ENCODE results near the gene BACH2. TPM values are rescaled to one million over a fixed set of nuclear protein-coding genes. Genes with fewer than 3 reads are reported as not detected.

BACH2 gene
- total RNA-seq, 1 donor from 2014 or later: 34.1 TPM

DNA sequence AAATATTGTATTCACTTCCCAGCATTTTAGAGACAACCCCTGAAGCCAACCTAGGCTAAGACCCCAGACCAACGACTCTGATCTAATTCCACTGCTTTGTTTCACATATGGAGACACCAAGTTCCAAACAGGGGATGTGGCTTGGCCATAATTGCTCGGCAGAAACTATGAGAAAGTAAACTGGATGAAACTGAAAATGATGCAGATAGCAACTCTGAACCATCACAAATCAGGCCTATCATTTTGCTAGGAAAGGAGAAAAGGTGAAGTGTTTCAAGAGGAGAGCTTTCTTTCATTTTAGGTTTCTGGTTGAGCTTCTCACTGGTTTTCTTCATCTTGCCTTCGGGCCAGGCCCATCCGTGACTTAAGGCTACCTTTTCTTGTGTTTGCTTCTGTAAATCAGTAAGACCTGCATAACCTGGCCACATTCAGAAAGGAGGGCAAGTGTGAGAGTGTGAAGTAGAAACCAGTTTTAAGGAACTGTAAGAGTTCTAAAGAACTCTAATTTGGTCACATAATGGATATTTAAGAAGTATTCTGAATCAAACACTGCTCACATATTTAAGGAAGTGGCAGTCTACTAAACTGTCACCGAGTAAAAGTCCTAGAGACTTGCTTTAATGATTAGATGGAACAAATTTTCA is 105.8 kb downstream of the BACH2 start:
- TF ChIP-seq, protein P1, sequence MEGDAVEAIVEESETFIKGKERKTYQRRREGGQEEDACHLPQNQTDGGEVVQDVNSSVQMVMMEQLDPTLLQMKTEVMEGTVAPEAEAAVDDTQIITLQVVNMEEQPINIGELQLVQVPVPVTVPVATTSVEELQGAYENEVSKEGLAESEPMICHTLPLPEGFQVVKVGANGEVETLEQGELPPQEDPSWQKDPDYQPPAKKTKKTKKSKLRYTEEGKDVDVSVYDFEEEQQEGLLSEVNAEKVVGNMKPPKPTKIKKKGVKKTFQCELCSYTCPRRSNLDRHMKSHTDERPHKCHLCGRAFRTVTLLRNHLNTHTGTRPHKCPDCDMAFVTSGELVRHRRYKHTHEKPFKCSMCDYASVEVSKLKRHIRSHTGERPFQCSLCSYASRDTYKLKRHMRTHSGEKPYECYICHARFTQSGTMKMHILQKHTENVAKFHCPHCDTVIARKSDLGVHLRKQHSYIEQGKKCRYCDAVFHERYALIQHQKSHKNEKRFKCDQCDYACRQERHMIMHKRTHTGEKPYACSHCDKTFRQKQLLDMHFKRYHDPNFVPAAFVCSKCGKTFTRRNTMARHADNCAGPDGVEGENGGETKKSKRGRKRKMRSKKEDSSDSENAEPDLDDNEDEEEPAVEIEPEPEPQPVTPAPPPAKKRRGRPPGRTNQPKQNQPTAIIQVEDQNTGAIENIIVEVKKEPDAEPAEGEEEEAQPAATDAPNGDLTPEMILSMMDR (IDR thresholded peaks at IDR 0.05; ENCODE audit: unreplicated experiment): no peak
- no peak overlapping the region for H3K4me3 Mint-ChIP-seq
- H3K4me1 Mint-ChIP-seq: peaks cover 67% of the 10 kb centered on the region
- no peaks in the 10 kb centered on the region for H3K27me3 Mint-ChIP-seq (ENCODE audit: low read depth)
- H3K36me3 Mint-ChIP-seq: no peaks in the 10 kb centered on the region
- DNase-seq (ENCODE audit: low spot score in 2 of 2, unreplicated experiment in 2 of 2): no peak
- H3K9me3 Mint-ChIP-seq: no peaks in the 10 kb centered on the region
- peak overlapping the region; percentile 83 for H3K27ac Mint-ChIP-seq

DNA sequence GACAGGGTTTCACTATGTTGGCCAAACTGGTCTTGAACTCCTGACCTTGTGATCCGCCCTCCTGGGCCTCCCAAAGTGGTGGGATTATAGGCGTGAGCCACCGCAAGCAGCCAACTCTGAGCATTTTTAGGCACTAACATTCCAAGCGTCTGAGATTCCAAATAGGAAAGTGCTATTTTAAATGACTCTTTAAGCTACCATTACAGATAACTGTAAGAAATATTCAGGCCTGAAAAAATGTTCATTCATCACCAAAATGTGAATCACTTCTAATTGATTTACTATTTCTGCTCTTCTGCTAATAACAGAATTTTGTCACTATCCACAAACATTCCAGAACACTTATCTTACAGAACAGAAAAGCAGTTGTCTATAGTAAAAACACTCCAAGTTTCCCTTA is 106.5 kb downstream of the BACH2 start:
- Mint-ChIP-seq H3K4me1 (peaks cover 65% of the 10 kb centered on the region), H3K9me3 (no peaks in the 10 kb centered on the region), H3K27ac (peak overlapping the region; percentile 83), H3K4me3 (no peak overlapping the region), H3K36me3 (no peaks in the 10 kb centered on the region), H3K27me3 (ENCODE audit: low read depth) (no peaks in the 10 kb centered on the region)
- DNase-seq (ENCODE audit: low spot score in 2 of 2, unreplicated experiment in 2 of 2): no peak
- TF ChIP-seq, protein P1 (IDR thresholded peaks at IDR 0.05; ENCODE audit: unreplicated experiment): no peak

DNA sequence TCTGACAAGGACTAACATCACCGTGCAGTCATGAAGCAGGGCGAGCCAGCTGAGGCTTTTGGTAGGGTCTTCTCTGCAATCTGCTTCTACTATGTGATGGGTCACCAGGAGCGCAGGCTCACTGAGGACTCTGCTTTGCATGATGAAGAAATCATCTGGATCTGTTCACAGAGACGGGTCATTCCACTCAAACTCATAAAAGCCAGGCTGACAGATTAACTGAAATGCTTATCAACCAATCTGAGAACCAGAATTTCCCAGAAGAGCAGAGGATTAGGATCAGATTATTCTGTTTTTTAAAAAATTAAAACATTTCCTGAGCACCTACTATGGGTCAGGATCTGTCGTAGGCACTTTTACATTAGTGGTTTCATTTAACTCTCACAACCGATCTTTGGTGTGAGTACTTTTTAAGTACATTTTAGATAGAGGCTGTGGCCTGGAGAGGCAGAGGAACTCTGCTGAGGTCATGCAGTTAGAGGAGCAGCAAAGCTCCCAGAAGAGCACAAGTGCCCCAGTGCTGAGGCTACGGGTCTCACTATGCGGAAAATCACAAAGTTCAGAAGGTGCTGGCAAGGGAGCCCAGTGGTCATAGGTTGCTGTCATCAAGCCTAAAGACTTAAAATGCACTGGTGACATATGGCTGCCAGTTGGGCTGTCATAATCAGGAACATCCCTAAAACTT is 109.1 kb downstream of the BACH2 start:
- Mint-ChIP-seq H3K27ac (peak overlapping the region; percentile 79), H3K9me3 (no peaks in the 10 kb centered on the region), H3K27me3 (ENCODE audit: low read depth) (no peaks in the 10 kb centered on the region), H3K4me1 (peaks cover 71% of the 10 kb centered on the region), H3K4me3 (no peak overlapping the region), H3K36me3 (no peaks in the 10 kb centered on the region)
- TF ChIP-seq, protein P1 (IDR thresholded peaks at IDR 0.05; ENCODE audit: unreplicated experiment): no peak
- DNase-seq (ENCODE audit: low spot score in 2 of 2, unreplicated experiment in 2 of 2): no peak

DNA sequence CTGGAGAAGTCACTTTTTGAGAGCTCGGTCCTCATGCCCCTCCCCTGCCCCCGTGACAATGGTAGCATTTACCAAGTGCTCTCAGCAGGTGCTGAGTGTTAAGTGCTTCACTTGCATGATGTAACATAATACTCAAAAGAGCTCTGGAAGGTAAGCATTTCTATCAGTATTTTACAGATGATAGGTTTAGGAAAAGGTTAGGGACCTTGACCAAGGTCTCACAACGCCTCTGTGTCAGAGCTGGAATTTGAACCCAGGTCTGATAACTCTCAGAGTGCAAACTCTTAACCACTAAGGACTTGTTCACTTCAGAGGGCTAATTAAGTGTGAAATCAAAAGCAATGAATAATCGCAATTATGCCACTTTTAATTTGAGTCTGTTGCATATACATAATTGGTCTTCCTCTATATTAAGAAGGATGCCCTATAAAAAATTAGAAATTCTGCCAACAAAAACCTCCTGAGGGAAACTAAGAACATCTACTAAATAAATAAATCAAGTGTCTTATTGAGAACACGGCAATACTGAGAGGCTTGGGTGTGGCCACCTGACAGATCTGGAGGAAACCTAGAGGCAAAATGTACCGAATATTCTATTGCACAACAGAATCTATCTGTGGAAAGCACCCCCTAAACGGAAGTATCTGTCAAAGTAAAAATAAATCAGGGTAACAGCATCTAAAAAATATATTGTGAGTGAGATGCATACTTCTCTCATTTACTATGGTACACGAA is 109.8 kb downstream of the BACH2 start:
- DNase-seq (ENCODE audit: low spot score in 2 of 2, unreplicated experiment in 2 of 2): no peak
- H3K9me3 Mint-ChIP-seq: no peaks in the 10 kb centered on the region
- H3K4me3 Mint-ChIP-seq: no peak overlapping the region
- no peaks in the 10 kb centered on the region for H3K27me3 Mint-ChIP-seq (ENCODE audit: low read depth)
- peaks cover 77% of the 10 kb centered on the region for H3K4me1 Mint-ChIP-seq
- peak overlapping the region; percentile 87 for H3K27ac Mint-ChIP-seq
- H3K36me3 Mint-ChIP-seq: no peaks in the 10 kb centered on the region
- TF ChIP-seq, protein P1 (IDR thresholded peaks at IDR 0.05; ENCODE audit: unreplicated experiment): no peak

DNA sequence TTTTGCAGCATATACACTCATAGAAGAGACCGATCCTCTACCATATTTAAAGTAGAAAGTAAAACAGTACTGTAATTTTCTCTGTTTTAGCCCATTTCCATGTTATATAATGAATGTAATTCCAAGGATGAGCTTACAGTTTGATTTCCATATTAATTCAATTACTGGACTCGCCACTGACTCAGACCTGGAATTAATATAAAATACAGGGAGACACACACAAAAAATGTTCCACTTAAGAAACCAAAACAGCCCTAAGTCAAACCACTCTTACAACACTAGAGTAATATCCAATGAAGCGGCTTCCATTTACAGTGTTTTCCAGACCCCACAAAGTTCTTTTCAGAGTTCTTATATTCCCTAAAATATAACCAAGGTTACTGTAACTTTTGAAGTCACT is 110.6 kb downstream of the BACH2 start:
- TF ChIP-seq, protein P1 (IDR thresholded peaks at IDR 0.05; ENCODE audit: unreplicated experiment): no peak
- Mint-ChIP-seq H3K27ac (peak overlapping the region; percentile 87), H3K4me1 (peaks cover 80% of the 10 kb centered on the region)

More for the DNA sequence above, 110.6 kb downstream of the BACH2 start:
- no peak for DNase-seq (ENCODE audit: low spot score in 2 of 2, unreplicated experiment in 2 of 2)
- H3K27me3 Mint-ChIP-seq (ENCODE audit: low read depth): no peaks in the 10 kb centered on the region
- no peak overlapping the region for H3K4me3 Mint-ChIP-seq
- no peaks in the 10 kb centered on the region for H3K9me3 Mint-ChIP-seq
- no peaks in the 10 kb centered on the region for H3K36me3 Mint-ChIP-seq

Measured in mesothelial cell of epicardium (in vitro differentiated cells).